ENCODE data around the gene TBCD.
A peak's percentile ranks its signal among the peaks of the same experiment; 100 is the strongest.

TBCD gene

DNA sequence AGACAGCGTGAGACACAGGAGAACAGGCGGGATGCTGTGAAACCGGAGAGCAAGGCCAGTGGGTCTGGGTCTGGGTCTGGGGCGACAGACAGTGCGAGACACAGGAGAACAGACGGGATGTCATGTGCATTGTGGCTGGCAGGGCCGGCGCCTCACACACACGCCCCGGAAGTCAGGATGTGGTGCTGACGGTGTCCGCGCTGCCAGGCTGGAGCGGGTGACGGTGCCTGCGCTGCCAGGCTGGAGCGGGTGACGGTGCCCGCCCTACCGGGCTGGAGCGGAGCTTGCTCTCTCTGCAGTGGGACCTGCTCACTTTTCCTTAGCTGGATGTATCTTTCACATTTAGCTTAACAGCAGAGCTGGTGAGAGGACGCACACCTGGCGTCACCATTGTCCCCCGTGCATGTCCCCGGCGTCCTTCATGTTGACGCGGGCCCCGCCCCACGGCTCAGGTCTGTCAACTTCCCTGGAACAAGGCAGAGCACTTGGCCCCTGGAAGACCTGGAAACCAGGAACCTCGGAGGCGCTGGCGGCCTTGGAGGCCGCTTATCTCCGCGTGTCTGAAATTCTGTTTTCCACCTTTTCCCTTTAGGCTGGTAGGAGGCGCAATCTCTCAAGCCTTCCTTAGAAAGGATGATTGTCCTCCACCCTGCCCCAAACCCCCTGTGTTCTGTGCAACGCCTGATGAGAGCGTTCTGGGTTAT lies 131.0 kb downstream of the TBCD start:
- peak; percentile 44 to 63 for DNase-seq (ENCODE audit: low read depth in 1 of 2, low spot score in 1 of 2)

GRCh38 chr17:82883419-82884031 lies 131.7 kb downstream of the TBCD start:
- DNase-seq (ENCODE audit: low read depth in 1 of 2, low spot score in 1 of 2) = no peak

DNA sequence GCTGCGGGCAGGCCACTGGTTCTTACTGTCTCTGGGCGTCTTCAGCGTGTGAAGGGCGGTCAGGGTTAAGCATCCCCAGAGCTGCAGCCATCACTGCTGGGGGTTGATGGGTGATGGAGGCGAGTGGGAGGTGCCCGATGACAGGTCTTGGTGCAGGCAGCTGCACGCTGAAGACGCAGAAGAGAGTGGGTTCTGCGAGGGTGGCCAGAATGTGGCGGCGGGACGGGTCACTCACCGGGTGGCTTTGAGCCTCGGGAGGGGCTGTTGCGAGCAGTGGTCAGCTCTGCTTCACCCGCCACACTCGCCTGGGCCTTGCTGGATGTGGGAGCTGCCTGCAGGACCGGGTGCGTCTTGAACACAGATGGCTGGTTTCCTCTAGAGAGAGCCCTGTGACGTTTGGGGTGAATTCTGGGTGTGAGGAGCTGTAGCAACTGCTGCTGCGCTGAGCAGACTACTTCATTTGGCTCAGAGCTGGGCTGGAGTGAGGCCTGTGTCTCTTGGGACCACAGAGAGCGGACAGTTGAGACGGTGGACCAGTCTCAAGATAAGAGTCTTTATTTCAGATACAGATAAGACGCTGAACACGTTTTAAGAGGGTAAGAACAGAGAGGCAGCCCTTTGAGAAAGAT lies 132.6 kb downstream of the TBCD start:
- DNase-seq (ENCODE audit: low read depth in 1 of 2, low spot score in 1 of 2) = no peak

- DNase-seq (ENCODE audit: low read depth in 1 of 2, low spot score in 1 of 2) = no peak
Observed at GRCh38 chr17:82884970-82885353, 133.1 kb downstream of the TBCD start.

GRCh38 chr17:82887255-82888164 lies 135.6 kb downstream of the TBCD start:
- no peak for DNase-seq (ENCODE audit: low read depth in 1 of 2, low spot score in 1 of 2)

- no peak for DNase-seq (ENCODE audit: low read depth in 1 of 2, low spot score in 1 of 2)
Observed at GRCh38 chr17:82888583-82889495, 137.0 kb downstream of the TBCD start.

GRCh38 chr17:82889496-82890338 lies 137.9 kb downstream of the TBCD start:
- DNase-seq (ENCODE audit: low read depth in 1 of 2, low spot score in 1 of 2) = no peak

- DNase-seq (ENCODE audit: low read depth in 1 of 2, low spot score in 1 of 2) = no peak
Observed at GRCh38 chr17:82890339-82890730, 138.5 kb downstream of the TBCD start.

DNA sequence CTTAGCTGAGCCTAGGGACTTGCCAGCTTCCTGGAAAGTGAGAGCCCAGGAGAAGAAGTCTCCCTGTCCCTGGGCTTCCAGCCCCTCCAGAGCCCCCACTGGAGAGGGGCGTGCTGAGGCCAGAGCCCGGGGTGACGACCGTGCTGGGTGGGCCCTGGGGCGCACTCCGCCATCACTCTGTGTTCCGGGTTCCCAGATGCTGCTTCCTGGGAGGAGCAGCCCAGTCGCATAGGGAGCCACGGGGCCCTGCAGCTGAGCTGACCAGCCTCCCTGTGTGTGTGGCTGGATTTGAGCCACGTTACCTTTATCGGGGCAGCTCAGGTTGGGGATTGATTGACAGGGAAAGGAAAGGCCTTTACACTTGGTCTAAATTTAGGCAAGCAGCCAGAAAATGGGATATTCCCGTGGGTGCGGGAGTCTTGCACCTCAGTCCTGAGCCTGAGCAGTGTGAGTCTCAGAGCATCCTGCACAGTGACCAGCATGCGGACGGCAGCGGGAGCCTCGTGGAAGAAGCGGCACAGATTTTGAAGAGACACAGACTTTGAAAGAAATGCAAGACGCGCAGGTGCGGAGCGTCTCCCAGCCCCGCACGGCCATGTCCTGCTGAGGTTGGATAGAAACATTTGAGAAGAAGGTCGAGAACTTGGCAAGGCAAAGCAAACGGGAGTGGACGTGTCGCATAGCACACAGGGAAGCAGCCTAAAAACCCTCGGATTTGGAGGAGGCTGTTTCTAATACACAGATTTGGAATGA lies 139.2 kb downstream of the TBCD start:
- no peak for DNase-seq (ENCODE audit: low read depth in 1 of 2, low spot score in 1 of 2)

DNA sequence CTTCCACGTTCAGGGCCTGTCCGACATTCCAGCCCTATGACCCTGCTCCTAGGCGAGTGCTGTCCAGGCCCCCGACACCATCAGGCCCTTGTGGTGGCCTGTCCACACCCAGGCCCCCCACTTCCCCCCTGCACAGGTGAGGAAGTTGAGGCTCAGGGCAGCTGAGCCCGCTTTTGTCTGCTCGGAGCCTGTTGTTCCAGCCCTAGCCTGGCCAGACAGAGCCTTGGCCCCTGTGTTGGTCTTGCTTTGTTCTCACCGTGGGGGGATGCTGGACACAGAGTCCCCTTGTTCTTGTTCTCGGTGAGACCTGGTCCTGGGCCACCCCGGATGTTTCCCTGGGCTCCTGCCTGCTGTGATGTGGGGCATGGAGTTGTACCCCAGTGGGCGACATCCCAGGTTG lies 140.0 kb downstream of the TBCD start:
- DNase-seq (ENCODE audit: low read depth in 1 of 2, low spot score in 1 of 2) = no peak

DNA sequence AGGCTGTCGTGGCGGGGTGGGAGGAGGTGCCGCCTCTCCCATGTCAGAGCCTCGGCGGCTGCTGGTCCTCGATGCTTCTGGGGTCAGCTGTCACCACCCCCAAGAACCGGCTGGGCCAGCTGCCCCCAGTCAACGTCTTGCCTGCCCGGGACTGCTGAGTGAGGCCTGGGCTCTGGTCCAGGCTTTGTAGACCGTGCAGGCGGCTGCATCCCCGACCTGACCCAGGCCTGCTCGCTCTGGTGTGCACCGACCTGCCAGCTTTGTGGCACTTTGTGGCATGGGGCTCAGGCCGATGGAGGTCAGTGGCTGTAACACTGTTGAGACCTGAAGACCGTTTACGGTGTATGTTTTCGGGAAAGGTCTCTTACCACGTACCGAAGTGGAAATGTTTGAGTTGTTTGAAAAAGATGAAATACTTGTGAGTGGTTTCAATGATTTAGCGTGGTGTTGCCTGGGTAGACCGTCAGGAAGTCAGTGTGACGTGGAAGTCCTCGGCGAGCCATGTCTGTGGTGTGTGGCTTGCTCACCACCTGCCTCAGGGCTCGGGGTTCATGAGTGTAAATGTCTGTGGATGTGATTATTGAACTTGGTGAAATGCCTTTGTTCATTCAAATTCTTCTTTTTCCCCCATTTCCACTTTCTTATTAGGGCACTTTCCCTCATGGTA lies 141.2 kb downstream of the TBCD start:
- peak in 1 of 2 donors; percentile 46 for DNase-seq (ENCODE audit: low read depth in 1 of 2, low spot score in 1 of 2)

- DNase-seq (ENCODE audit: low read depth in 1 of 2, low spot score in 1 of 2) = no peak
Observed at GRCh38 chr17:82893779-82894178, 141.9 kb downstream of the TBCD start.

DNA sequence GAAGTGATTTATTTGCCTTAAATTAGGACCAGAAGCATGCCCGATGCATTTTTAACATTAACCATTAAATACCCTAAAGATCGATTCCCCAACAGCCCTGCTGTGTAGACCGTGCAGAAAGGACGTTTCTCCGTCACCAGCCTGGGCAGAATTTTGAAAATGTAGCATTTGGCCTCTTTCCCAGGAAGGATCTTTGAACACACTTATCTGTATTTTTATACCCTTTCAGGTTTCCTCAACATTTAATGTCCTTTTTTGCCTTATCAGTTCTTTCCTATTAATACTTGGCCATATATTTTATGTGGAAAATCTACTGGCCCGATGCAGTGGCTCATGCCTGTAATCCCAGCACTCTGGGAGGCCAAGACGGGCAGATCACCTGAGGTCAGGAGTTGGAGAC lies 142.5 kb downstream of the TBCD start:
- DNase-seq (ENCODE audit: low read depth in 1 of 2, low spot score in 1 of 2) = no peak

DNA sequence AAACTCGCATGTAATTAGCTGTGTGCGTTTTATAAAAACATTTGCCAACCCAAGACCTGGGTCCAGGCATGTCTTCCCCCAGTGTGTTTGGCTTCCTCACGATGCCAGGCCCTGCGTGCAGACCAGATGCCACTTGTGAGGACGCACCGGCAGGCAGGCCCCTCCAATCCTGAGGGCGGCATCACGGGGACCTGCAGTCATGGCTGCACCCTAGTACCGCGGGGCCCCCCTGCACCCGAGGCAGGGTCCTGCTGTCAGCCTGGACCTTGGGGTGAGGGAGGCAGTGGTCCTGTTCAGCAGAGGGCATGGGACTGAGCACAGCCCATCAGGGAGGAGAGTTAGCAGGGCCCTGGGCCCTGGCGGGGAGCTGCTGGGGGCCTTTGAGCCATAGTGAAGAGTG lies 143.2 kb downstream of the TBCD start:
- DNase-seq (ENCODE audit: low read depth in 1 of 2, low spot score in 1 of 2) = no peak

DNA sequence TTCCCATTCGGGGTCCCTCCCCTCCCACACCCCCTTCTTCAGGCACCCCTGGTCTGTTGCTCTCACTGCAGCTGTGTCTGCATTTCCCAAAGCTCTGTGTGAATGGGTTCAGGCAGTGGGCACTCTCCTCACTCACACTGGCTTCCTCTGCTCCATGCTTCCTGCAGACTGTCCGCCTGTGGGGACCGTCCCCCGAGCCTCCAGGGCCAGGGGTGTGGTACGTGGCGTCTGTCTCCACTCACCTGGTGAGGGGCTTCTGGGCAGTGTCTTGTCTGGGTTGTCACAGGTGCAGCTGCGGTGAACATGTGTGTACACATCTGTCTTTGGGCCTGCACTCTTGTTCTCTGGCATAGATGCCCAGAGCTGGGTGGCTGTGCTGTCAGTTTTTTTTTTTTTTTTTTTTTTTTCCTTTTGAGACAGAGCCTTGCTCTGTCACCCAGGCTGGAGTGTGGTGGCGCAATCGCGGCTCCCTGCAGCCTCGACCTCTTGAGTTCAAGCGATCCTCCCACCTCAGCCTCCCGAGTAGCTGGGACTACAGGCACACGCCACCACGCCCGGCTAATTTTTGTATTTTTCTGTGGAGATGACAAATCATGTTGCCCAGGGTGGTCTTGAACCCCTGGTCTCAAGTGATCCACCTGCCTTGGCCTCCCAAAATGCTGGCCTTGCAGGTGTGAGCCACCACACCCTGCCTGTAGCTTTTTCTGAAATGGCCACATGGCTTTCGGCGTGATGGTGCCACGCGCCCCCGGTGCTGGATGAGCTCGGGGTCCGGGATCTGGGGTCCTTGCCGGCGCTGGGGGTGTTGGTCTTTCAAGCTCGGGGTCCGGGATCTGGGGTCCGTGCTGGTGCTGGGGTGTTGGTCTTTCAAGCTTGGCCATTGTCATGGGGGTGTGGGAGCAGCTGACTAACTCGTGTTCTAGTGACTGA lies 144.5 kb downstream of the TBCD start:
- DNase-seq (ENCODE audit: low read depth in 1 of 2, low spot score in 1 of 2) = no peak

GRCh38 chr17:82897514-82898249 lies 145.8 kb downstream of the TBCD start:
- DNase-seq (ENCODE audit: low read depth in 1 of 2, low spot score in 1 of 2) = no peak

Data from stimulated activated CD4-positive, alpha-beta T cell treated with anti-CD3 and anti-CD28 coated beads, Interleukin-15, amount 100 ng/mL, for 1 hour (primary cell).